LNCaP clone FGC (cell line): Measurements from ENCODE around the gene ZNF384.

ENCODE experiments used
- DNase-seq: peaks from one replicate; pipeline ENCODE4 v3.0.0-alpha.2; 2011; ENCODE audit warnings: low read depth
- H3K4me3 ChIP-seq: 2 replicates; pipeline ENCODE4 v1.5.1; 2011; ENCODE audit warnings: mild to moderate bottlenecking, low read depth, low read length, control low read depth
- CTCF ChIP-seq: IDR thresholded peaks from 2 replicates; pipeline ENCODE4 v1.5.1; 2012; ENCODE audit warnings: mild to moderate bottlenecking; ENCODE audit not compliant: control insufficient read depth, insufficient read depth; ENCODE audit errors: extremely low read depth

ZNF384 gene

GRCh38 chr12:6697584-6698351, 8.6 kb upstream of the ZNF384 start:
- no peak for DNase-seq
- H3K4me3 ChIP-seq = no peak overlapping the region
- peak; percentile 59 for TF ChIP-seq CTCF

GRCh38 chr12:6696690-6697583, 7.8 kb upstream of the ZNF384 start:
- TF ChIP-seq CTCF = no peak
- H3K4me3 ChIP-seq = no peak overlapping the region
- DNase-seq = no peak

GRCh38 chr12:6695313-6696045, 6.3 kb upstream of the ZNF384 start:
- DNase-seq = no peak
- H3K4me3 ChIP-seq = no peak overlapping the region
- no peak for TF ChIP-seq CTCF

GRCh38 chr12:6694701-6695100, 5.5 kb upstream of the ZNF384 start:
- DNase-seq = no peak
- H3K4me3 ChIP-seq = no peak overlapping the region
- no peak for TF ChIP-seq CTCF

- no peak overlapping the region for H3K4me3 ChIP-seq
- DNase-seq = no peak
- TF ChIP-seq CTCF = no peak
Observed at GRCh38 chr12:6693832-6694355, 4.7 kb upstream of the ZNF384 start.

GRCh38 chr12:6692888-6693287, 3.7 kb upstream of the ZNF384 start:
- H3K4me3 ChIP-seq = no peak overlapping the region
- no peak for DNase-seq
- no peak for TF ChIP-seq CTCF
